GM23338 (cell line): ENCODE results near the gene ATAD3B. TPM values are rescaled to one million over a fixed set of nuclear protein-coding genes. Genes with fewer than 3 reads are reported as not detected.

Experiments
- ATAC-seq: fragments of 200-7000 bp; cut with Tn5 transposase; 3 replicates; pipeline ENCODE4 v1.9.1; 2020
- DNase-seq: peaks from one replicate; pipeline ENCODE4 v3.0.0-alpha.2; 2015; ENCODE audit warnings: low spot score
- H2AFZ ChIP-seq: fragments of 200-600 bp; sonication (generic); 2 replicates; pipeline ENCODE4 v1.8.0; 2016; ENCODE audit warnings: antibody characterized with exemption, mild to moderate bottlenecking, moderate library complexity
- H3F3A ChIP-seq: fragments of 200-600 bp; sonication (generic); replicated peaks from 2 replicates; pipeline ENCODE4 v1.8.0; 2017; ENCODE audit warnings: antibody characterized with exemption, mixed run types, low read depth
- H3K27ac ChIP-seq: fragments of 200-600 bp; sonication (generic); 2 replicates; pipeline ENCODE4 v1.6.1; 2016; ENCODE audit warnings: low read depth
- H3K27me3 ChIP-seq: fragments of 200-600 bp; sonication (generic); 2 replicates; pipeline ENCODE4 v1.8.0; 2016; ENCODE audit warnings: mild to moderate bottlenecking, mixed run types, moderate library complexity; ENCODE audit not compliant: insufficient read depth
- H3K36me3 ChIP-seq: fragments of 200-600 bp; sonication (generic); 2 replicates; pipeline ENCODE4 v1.8.0; 2016; ENCODE audit warnings: mild to moderate bottlenecking; ENCODE audit not compliant: insufficient read depth
- H3K4me1 ChIP-seq: fragments of 200-600 bp; sonication (generic); 2 replicates; pipeline ENCODE4 v1.8.0; 2016; ENCODE audit warnings: mild to moderate bottlenecking, moderate library complexity; ENCODE audit not compliant: insufficient read depth
- H3K4me2 ChIP-seq: fragments of 200-600 bp; sonication (generic); 2 replicates; pipeline ENCODE4 v1.7.1; 2017; ENCODE audit warnings: mixed run types
- H3K4me3 ChIP-seq: fragments of 200-600 bp; sonication (generic); 2 replicates; pipeline ENCODE4 v1.6.1; 2016; ENCODE audit warnings: mixed run types
- H3K79me2 ChIP-seq: fragments of 200-600 bp; sonication (generic); replicated peaks from 2 replicates; pipeline ENCODE4 v1.8.0; 2017; ENCODE audit warnings: mild to moderate bottlenecking; ENCODE audit not compliant: insufficient read depth
- H3K9me2 ChIP-seq: fragments of 200-600 bp; sonication (generic); 2 replicates; pipeline ENCODE4 v1.8.0; 2017; ENCODE audit not compliant: insufficient read depth
- H4K20me1 ChIP-seq: fragments of 200-600 bp; sonication (generic); replicated peaks from 2 replicates; pipeline ENCODE4 v1.8.0; 2017; ENCODE audit warnings: mild to moderate bottlenecking; ENCODE audit not compliant: insufficient read depth
- H3K27ac Mint-ChIP-seq: 2 replicates; pipeline ENCODE4 v1.8.0; 2020; ENCODE audit warnings: inconsistent platforms, mild to moderate bottlenecking, moderate library complexity, mixed read lengths
- H3K27me3 Mint-ChIP-seq: 3 replicates; pipeline ENCODE4 v1.8.0; 2022; ENCODE audit warnings: low read depth, mild to moderate bottlenecking, moderate library complexity, mixed read lengths, inconsistent platforms; ENCODE audit not compliant: insufficient read depth, poor library complexity
- H3K36me3 Mint-ChIP-seq: 3 replicates; pipeline ENCODE4 v1.8.0; 2021; ENCODE audit warnings: low read depth, mild to moderate bottlenecking, inconsistent platforms, moderate library complexity, mixed read lengths
- H3K4me1 Mint-ChIP-seq: 3 replicates; pipeline ENCODE4 v1.8.0; 2020; ENCODE audit warnings: mild to moderate bottlenecking, inconsistent platforms, mixed read lengths
- H3K4me3 Mint-ChIP-seq: 3 replicates; pipeline ENCODE4 v1.8.0; 2021; ENCODE audit warnings: moderate library complexity, mild to moderate bottlenecking, inconsistent platforms, mixed read lengths
- H3K9me3 Mint-ChIP-seq: 3 replicates; pipeline ENCODE4 v1.8.0; 2020; ENCODE audit warnings: moderate library complexity, mild to moderate bottlenecking, inconsistent platforms, mixed read lengths
- CTCF ChIP-seq, 2 experiments: fragments of 200-600 bp in 1 of 2; sonication (generic) in 1 of 2; conservative IDR thresholded peaks; 2 replicates each; pipeline versions ENCODE4 v1.5.1 to v1.6.1; 2016 to 2017; ENCODE audit warnings: antibody characterized with exemption in 2 of 2, low read depth in 2 of 2, mild to moderate bottlenecking in 2 of 2, moderate library complexity in 1 of 2
- EZH2 ChIP-seq: fragments of 200-600 bp; sonication (generic); IDR thresholded peaks from one replicate; pipeline ENCODE4 v1.8.0; 2017; ENCODE audit warnings: antibody characterized with exemption, mild to moderate bottlenecking, low read depth; ENCODE audit not compliant: unreplicated experiment
- EZH2phosphoT487 ChIP-seq: fragments of 200-600 bp; sonication (generic); IDR thresholded peaks from one replicate; pipeline ENCODE4 v1.8.1; 2018; ENCODE audit warnings: antibody characterized with exemption; ENCODE audit not compliant: unreplicated experiment
- JUNB ChIP-seq: IDR thresholded peaks from one replicate; pipeline ENCODE4 v1.6.1; 2016; ENCODE audit warnings: antibody characterized with exemption; ENCODE audit not compliant: unreplicated experiment
- NANOG ChIP-seq: IDR thresholded peaks from 2 replicates; pipeline ENCODE4 v1.6.1; 2016; ENCODE audit warnings: antibody characterized with exemption, borderline replicate concordance
- POLR2AphosphoS5 ChIP-seq: IDR thresholded peaks from 2 replicates; pipeline ENCODE4 v1.6.1; 2016; ENCODE audit warnings: antibody characterized with exemption, low read depth
- polyA plus RNA-seq: library from polyadenylated mRNA; unstranded; fragments of >200 nt; fragmentation: Nextera tagmentation; extraction: Ambion mirVana; gene quantifications from 2 replicates; pipeline ENCODE4 v1.2.1, GENCODE V29; 2016
- total RNA-seq: library from RNA; depleted of rRNA; stranded (reverse); fragments of >200 nt; shearing (Covaris generic); gene quantifications from 2 replicates; pipeline ENCODE4 v1.2.3, GENCODE V29; 2014
- TF ChIP-seq, protein P1 (sequence below): fragments of 250-450 bp; sonication (Bioruptor Pico); IDR thresholded peaks from 2 replicates; pipeline ENCODE4 v1.5.0; 2020; ENCODE audit warnings: mild to moderate bottlenecking, moderate library complexity

The ATAD3B gene
- total and polyA plus RNA-seq, 2 experiments from 2014 or later = 37.8 to 63.4 TPM

DNA sequence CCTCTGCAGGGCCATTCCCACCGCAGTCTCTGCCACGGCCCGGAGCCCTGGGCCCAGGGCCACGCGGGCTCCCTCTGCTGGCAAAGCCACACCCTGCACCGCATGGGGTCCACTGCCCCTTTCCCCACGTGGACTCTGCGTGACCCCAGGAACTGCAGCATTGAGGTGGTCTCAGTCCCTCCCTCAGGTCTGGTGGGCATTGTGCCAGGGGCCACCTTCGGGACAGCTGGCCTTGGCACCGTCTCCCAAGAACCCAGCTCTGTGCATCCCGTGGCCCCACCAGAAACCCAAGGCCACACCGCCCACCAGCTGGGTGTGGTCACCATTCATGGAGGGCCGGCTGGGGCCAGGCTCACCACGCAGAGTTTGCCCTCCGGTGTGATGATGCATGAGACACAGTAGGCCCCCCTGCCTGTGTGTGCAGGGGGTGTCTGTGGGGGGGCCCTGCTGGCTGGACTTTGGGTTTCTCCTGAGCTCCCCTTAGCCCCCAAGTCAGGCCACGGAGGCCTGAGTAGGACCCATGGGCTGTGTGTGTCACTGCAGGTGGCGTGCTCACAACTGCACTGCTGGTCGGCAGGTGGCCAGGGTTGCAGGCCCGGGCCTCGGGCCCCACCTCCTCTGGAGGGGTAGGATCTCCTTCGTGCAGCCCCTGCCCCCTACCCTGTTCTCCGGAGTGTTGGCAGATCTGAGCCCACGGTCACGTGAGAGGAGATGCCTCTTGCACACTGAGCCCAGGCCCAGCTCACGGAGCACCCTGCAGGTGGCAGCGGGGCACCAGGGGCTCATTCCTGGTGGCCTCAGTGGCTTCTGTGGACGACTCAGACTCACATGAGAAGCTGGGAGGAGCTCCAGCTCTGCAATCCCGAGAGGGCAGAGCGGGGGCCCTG is 30.3 kb upstream of the ATAD3B start:
- H4K20me1 ChIP-seq = no peaks in the 10 kb centered on the region
- DNase-seq = peak; percentile 75
- TF ChIP-seq CTCF (conservative IDR thresholded peaks at IDR 0.05; ENCODE audit: low read depth in 2 of 2) (peak; percentile 61 to 85), EZH2 (no peak)
- no peaks in the 10 kb centered on the region for H3K4me1 ChIP-seq
- no peak overlapping the region for H3K27ac ChIP-seq
- H3K4me3 Mint-ChIP-seq = no peak overlapping the region; the same call in 2 of the 3 replicates
- 0 out of 2 replicates have a peak, but pooled peaks cover 2% of the 10 kb centered on the region for H3K79me2 ChIP-seq
- no peaks in the 10 kb centered on the region for H3K9me2 ChIP-seq
- ATAC-seq = peak; percentile 70
- 0 out of 2 replicates have a peak, but pooled peaks cover 5% of the 10 kb centered on the region for H3F3A ChIP-seq
- H3K27me3 Mint-ChIP-seq = peaks cover 10% of the 10 kb centered on the region
- H3K36me3 Mint-ChIP-seq = peaks cover 4% of the 10 kb centered on the region; the same call in 2 of the 3 replicates
- peaks cover 6% of the 10 kb centered on the region; the same call in 2 of the 3 replicates for H3K4me1 Mint-ChIP-seq
- no peaks in the 10 kb centered on the region for H3K27me3 ChIP-seq
- H2AFZ ChIP-seq = no peak overlapping the region
- no peaks in the 10 kb centered on the region for H3K9me3 Mint-ChIP-seq
- H3K36me3 ChIP-seq = no peaks in the 10 kb centered on the region
- no peak overlapping the region for H3K4me2 ChIP-seq
- no peak overlapping the region for H3K4me3 ChIP-seq
- H3K27ac Mint-ChIP-seq = no peak overlapping the region

GRCh38 chr1:1442069-1442770 is 29.3 kb upstream of the ATAD3B start:
- H3K27ac Mint-ChIP-seq = no peak overlapping the region
- TF ChIP-seq POLR2AphosphoS5 (no peak), NANOG (no peak), CTCF (conservative IDR thresholded peaks at IDR 0.05; ENCODE audit: low read depth in 2 of 2) (no peak), EZH2phosphoT487 (no peak), JUNB (no peak)
- TF ChIP-seq, protein P1, sequence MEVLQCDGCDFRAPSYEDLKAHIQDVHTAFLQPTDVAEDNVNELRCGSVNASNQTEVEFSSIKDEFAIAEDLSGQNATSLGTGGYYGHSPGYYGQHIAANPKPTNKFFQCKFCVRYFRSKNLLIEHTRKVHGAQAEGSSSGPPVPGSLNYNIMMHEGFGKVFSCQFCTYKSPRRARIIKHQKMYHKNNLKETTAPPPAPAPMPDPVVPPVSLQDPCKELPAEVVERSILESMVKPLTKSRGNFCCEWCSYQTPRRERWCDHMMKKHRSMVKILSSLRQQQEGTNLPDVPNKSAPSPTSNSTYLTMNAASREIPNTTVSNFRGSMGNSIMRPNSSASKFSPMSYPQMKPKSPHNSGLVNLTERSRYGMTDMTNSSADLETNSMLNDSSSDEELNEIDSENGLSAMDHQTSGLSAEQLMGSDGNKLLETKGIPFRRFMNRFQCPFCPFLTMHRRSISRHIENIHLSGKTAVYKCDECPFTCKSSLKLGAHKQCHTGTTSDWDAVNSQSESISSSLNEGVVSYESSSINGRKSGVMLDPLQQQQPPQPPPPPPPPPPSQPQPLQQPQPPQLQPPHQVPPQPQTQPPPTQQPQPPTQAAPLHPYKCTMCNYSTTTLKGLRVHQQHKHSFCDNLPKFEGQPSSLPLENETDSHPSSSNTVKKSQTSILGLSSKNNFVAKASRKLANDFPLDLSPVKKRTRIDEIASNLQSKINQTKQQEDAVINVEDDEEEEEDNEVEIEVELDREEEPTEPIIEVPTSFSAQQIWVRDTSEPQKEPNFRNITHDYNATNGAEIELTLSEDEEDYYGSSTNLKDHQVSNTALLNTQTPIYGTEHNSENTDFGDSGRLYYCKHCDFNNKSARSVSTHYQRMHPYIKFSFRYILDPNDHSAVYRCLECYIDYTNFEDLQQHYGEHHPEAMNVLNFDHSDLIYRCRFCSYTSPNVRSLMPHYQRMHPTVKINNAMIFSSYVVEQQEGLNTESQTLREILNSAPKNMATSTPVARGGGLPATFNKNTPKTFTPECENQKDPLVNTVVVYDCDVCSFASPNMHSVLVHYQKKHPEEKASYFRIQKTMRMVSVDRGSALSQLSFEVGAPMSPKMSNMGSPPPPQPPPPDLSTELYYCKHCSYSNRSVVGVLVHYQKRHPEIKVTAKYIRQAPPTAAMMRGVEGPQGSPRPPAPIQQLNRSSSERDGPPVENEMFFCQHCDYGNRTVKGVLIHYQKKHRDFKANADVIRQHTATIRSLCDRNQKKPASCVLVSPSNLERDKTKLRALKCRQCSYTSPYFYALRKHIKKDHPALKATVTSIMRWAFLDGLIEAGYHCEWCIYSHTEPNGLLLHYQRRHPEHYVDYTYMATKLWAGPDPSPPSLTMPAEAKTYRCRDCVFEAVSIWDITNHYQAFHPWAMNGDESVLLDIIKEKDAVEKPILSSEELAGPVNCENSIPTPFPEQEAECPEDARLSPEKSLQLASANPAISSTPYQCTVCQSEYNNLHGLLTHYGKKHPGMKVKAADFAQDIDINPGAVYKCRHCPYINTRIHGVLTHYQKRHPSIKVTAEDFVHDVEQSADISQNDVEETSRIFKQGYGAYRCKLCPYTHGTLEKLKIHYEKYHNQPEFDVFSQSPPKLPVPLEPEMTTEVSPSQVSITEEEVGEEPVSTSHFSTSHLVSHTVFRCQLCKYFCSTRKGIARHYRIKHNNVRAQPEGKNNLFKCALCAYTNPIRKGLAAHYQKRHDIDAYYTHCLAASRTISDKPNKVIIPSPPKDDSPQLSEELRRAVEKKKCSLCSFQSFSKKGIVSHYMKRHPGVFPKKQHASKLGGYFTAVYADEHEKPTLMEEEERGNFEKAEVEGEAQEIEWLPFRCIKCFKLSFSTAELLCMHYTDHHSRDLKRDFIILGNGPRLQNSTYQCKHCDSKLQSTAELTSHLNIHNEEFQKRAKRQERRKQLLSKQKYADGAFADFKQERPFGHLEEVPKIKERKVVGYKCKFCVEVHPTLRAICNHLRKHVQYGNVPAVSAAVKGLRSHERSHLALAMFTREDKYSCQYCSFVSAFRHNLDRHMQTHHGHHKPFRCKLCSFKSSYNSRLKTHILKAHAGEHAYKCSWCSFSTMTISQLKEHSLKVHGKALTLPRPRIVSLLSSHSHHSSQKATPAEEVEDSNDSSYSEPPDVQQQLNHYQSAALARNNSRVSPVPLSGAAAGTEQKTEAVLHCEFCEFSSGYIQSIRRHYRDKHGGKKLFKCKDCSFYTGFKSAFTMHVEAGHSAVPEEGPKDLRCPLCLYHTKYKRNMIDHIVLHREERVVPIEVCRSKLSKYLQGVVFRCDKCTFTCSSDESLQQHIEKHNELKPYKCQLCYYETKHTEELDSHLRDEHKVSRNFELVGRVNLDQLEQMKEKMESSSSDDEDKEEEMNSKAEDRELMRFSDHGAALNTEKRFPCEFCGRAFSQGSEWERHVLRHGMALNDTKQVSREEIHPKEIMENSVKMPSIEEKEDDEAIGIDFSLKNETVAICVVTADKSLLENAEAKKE (CRISPR knock-in tag) = no peak
- 0 out of 2 replicates have a peak, but pooled peaks cover 2% of the 10 kb centered on the region for H3K79me2 ChIP-seq
- H3K4me3 ChIP-seq = no peak overlapping the region
- H4K20me1 ChIP-seq = no peaks in the 10 kb centered on the region
- H3K9me3 Mint-ChIP-seq = no peaks in the 10 kb centered on the region
- H3K27ac ChIP-seq = no peak overlapping the region
- peaks cover 4% of the 10 kb centered on the region; the same call in 2 of the 3 replicates for H3K36me3 Mint-ChIP-seq
- no peak for DNase-seq
- no peak overlapping the region; the same call in 2 of the 3 replicates for H3K4me3 Mint-ChIP-seq
- H3K9me2 ChIP-seq = no peaks in the 10 kb centered on the region
- H3K4me1 ChIP-seq = no peaks in the 10 kb centered on the region
- H3K36me3 ChIP-seq = no peaks in the 10 kb centered on the region
- 0 out of 2 replicates have a peak, but pooled peaks cover 3% of the 10 kb centered on the region for H3F3A ChIP-seq
- peaks cover 8% of the 10 kb centered on the region for H3K27me3 Mint-ChIP-seq
- no peak for ATAC-seq
- H3K4me2 ChIP-seq = no peak overlapping the region
- peaks cover 4% of the 10 kb centered on the region; the same call in 1 of the 3 replicates for H3K4me1 Mint-ChIP-seq
- H3K27me3 ChIP-seq = no peaks in the 10 kb centered on the region
- no peak overlapping the region for H2AFZ ChIP-seq
